Testis (tissue), 3 donors: Measurements from ENCODE around the gene NRL. TPM values are rescaled to one million over a fixed set of nuclear protein-coding genes. Genes with fewer than 3 reads are reported as not detected.

Experiments
- DNase-seq: peaks from one replicate; pipeline ENCODE4 v3.0.0-alpha.2; 2019
- H3K27ac ChIP-seq, 2 donors: fragments of 200-600 bp; sonication (generic); one replicate each; pipeline ENCODE4 v1.5.1; 2019
- H3K27me3 ChIP-seq: fragments of 200-600 bp; sonication (generic); one replicate; pipeline ENCODE4 v1.5.1; 2019
- H3K36me3 ChIP-seq: fragments of 200-600 bp; sonication (generic); one replicate; pipeline ENCODE4 v1.5.1; 2017; ENCODE audit warnings: low read depth; ENCODE audit errors: missing control alignments
- H3K4me1 ChIP-seq: fragments of 200-600 bp; sonication (generic); one replicate; pipeline ENCODE4 v1.5.1; 2019
- H3K4me3 ChIP-seq, 2 donors: fragments of 200-600 bp; sonication (generic); one replicate each; pipeline ENCODE4 v1.5.1; 2017 to 2019
- H3K9me3 ChIP-seq: fragments of 200-600 bp; sonication (generic); one replicate; pipeline ENCODE4 v1.5.1; 2017
- POLR2A ChIP-seq: fragments of 450-650 bp; IDR thresholded peaks from one replicate; pipeline ENCODE4 v1.6.1; 2017; ENCODE audit warnings: antibody characterized with exemption, mild to moderate bottlenecking, moderate library complexity
- WGBS, 2 donors: methylation state at CpG; one replicate each; pipeline ENCODE4 v1.1.5; 2018; 5-methylcytosine and 5-hydroxymethylcytosine counted together
- intact Hi-C: fragments of 100-400 bp; cut with DNase I; formaldehyde crosslinking; loops from one replicate; pipeline ENCODE4 v1.15.1; 2023; ENCODE audit warnings: low total_unique reads
- polyA plus RNA-seq: library from polyadenylated mRNA; stranded (reverse); fragments of 350-450 nt; fragmentation: Illumina TruSeq; extraction: RNeasy Lipid Tissue Mini Kit (QIAGEN cat#74804); gene quantifications from one replicate; pipeline ENCODE4 v1.2.3, GENCODE V29; 2014; ENCODE audit warnings: low read depth, low replicate concordance; ENCODE audit not compliant: insufficient read depth
- total RNA-seq, 2 donors: library from RNA; depleted of rRNA; stranded (reverse); fragments of >200 nt; gene quantifications; one replicate each; pipeline ENCODE4 v1.2.3, GENCODE V29; 2016
- TF ChIP-seq, protein P1 (sequence below), 3 experiments: fragments of 450-650 bp in 2 of 3; fragments of 200-600 bp in 1 of 3; sonication (generic) in 1 of 3; IDR thresholded peaks; one replicate each; pipeline ENCODE4 v1.5.1; 2016 to 2019; ENCODE audit warnings: antibody characterized with exemption in 3 of 3, mild to moderate bottlenecking in 2 of 3, moderate library complexity in 1 of 3

NRL gene
- total and polyA plus RNA-seq, 3 donors from 2014 or later: 6.6 to 8.3 (median 8.2) TPM

GRCh38 chr14:24078146-24078545 lies 36.6 kb downstream of the NRL start:
- 58 to 93% methylated on average over 2 to 3 of the region's 3 CpGs for WGBS, 2 donors
- no peak overlapping the region for H3K4me3 ChIP-seq
- peaks cover 4% of the 10 kb centered on the region for H3K4me1 ChIP-seq
- H3K27me3 ChIP-seq: no peaks in the 10 kb centered on the region
- H3K27ac ChIP-seq: no peak overlapping the region
- intact Hi-C loops: no loop called here
- no peaks in the 10 kb centered on the region for H3K9me3 ChIP-seq
- H3K36me3 ChIP-seq: no peaks in the 10 kb centered on the region
- no peak for DNase-seq
- TF ChIP-seq POLR2A: no peak
- TF ChIP-seq, protein P1, sequence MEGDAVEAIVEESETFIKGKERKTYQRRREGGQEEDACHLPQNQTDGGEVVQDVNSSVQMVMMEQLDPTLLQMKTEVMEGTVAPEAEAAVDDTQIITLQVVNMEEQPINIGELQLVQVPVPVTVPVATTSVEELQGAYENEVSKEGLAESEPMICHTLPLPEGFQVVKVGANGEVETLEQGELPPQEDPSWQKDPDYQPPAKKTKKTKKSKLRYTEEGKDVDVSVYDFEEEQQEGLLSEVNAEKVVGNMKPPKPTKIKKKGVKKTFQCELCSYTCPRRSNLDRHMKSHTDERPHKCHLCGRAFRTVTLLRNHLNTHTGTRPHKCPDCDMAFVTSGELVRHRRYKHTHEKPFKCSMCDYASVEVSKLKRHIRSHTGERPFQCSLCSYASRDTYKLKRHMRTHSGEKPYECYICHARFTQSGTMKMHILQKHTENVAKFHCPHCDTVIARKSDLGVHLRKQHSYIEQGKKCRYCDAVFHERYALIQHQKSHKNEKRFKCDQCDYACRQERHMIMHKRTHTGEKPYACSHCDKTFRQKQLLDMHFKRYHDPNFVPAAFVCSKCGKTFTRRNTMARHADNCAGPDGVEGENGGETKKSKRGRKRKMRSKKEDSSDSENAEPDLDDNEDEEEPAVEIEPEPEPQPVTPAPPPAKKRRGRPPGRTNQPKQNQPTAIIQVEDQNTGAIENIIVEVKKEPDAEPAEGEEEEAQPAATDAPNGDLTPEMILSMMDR (IDR thresholded peaks at IDR 0.05): no peak

DNA sequence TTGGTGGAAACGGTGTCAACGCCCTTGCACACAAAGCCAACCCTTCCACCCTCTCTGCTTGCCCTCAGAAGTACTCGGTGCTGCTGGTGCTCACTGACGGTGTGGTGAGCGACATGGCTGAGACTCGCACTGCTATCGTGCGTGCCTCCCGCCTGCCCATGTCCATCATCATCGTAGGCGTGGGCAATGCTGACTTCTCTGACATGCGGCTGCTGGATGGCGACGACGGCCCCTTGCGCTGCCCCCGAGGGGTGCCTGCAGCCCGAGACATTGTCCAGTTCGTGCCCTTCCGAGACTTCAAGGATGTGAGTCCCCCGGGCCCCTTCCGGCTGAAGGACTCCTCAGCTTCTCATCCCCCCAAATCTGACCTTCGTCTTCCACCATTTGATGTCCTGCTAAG lies 37.7 kb downstream of the NRL start:
- intact Hi-C loops: no loop called here
- DNase-seq: no peak
- TF ChIP-seq, protein P1 (IDR thresholded peaks at IDR 0.05): no peak
- TF ChIP-seq POLR2A: no peak
- Histone ChIP-seq H3K27ac (no peak overlapping the region), H3K36me3 (no peaks in the 10 kb centered on the region), H3K9me3 (no peaks in the 10 kb centered on the region), H3K4me3 (no peak overlapping the region), H3K4me1 (peaks cover 4% of the 10 kb centered on the region), H3K27me3 (no peaks in the 10 kb centered on the region)
- 89 to 93% methylated on average over 21 to 23 of the region's 23 CpGs for WGBS, 2 donors

GRCh38 chr14:24076302-24076601 lies 38.5 kb downstream of the NRL start:
- 91 to 92% methylated on average over 9 to 10 of the region's 10 CpGs for WGBS, 2 donors
- Histone ChIP-seq H3K4me1 (peaks cover 4% of the 10 kb centered on the region), H3K27ac (no peak overlapping the region), H3K4me3 (no peak overlapping the region), H3K36me3 (no peaks in the 10 kb centered on the region), H3K9me3 (no peaks in the 10 kb centered on the region), H3K27me3 (no peaks in the 10 kb centered on the region)
- DNase-seq: no peak
- intact Hi-C loops: no loop called here
- no peak for TF ChIP-seq POLR2A
- TF ChIP-seq, protein P1 (IDR thresholded peaks at IDR 0.05): no peak

DNA sequence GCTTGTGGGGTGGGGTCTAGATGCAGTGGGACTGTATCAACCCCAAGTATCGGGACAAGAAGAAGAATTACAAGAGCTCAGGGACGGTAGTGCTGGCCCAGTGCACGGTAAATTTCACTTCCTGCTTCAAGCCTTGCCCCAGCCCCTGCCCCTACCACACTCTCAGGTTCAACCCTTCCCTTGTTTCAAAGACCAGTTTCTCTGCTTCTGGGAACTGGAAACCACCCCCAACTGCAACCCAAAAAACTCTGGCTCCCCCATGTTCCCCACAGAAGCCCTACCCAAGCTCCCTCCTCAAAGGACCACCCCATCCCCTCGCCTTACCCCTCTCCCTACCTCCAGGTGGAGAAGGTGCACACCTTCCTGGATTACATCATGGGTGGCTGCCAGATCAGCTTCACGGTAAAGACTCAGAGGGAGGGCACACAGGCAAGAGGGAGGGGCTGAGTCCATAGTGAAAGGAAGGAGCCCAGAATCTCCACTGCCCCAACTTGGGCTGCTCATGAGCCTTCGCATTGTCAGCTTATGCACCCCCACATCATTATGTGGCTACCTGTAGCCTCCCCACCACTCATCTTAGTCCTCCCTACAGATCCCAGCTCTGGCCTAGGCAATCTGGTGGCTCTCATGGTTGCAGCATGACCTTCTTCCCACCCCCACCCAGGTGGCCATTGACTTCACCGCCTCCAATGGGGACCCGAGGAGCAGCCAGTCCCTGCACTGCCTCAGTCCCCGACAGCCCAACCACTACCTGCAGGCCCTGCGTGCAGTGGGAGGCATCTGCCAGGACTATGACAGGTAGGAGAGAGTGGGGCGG lies 39.1 kb downstream of the NRL start:
- Histone ChIP-seq H3K9me3 (no peaks in the 10 kb centered on the region), H3K27ac (no peak overlapping the region), H3K27me3 (no peaks in the 10 kb centered on the region), H3K36me3 (no peaks in the 10 kb centered on the region), H3K4me3 (no peak overlapping the region), H3K4me1 (peaks cover 2% of the 10 kb centered on the region)
- 84 to 86% methylated on average over 7 to 11 of the region's 11 CpGs for WGBS, 2 donors
- intact Hi-C loops: no loop called here
- TF ChIP-seq POLR2A: no peak
- TF ChIP-seq, protein P1 (IDR thresholded peaks at IDR 0.05): no peak
- DNase-seq: no peak
